GM12864 (cell line): Measurements from ENCODE around the gene TSPAN11.

ENCODE experiments used
- DNase-seq: peaks from one replicate; pipeline ENCODE4 v3.0.0-alpha.2; 2011; ENCODE audit warnings: low read depth
- H3K4me3 ChIP-seq: 2 replicates; pipeline ENCODE4 v1.5.1; 2011; ENCODE audit warnings: mild to moderate bottlenecking, low read depth, low read length, control low read depth
- CTCF ChIP-seq: IDR thresholded peaks from 2 replicates; pipeline ENCODE4 v1.5.1; 2011; ENCODE audit warnings: low read depth, mild to moderate bottlenecking, moderate library complexity, low read length, control low read depth, inconsistent platforms; ENCODE audit errors: missing control alignments

Gene TSPAN11

DNA sequence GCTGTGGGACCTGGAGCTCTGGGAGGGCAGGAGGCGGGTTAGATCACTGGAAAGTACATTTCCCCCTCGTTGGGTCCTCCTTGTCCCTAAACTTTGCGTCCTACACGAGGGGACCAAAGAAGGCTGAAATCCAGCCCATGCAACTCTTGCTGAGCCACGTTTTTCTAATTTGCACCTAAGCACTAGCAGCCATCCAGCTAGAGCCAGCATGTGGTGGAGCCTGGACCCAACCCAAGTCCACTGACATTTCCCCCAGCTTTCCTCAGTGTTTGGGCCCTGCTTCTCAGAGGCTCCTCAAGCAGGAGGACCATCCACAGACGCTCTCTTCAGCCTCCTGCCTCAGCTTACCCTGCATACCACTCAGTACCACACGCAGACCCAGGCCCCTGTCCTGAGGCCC lies 49.7 kb downstream of the TSPAN11 start:
- no peak for DNase-seq
- TF ChIP-seq CTCF: no peak
- H3K4me3 ChIP-seq: no peak overlapping the region

DNA sequence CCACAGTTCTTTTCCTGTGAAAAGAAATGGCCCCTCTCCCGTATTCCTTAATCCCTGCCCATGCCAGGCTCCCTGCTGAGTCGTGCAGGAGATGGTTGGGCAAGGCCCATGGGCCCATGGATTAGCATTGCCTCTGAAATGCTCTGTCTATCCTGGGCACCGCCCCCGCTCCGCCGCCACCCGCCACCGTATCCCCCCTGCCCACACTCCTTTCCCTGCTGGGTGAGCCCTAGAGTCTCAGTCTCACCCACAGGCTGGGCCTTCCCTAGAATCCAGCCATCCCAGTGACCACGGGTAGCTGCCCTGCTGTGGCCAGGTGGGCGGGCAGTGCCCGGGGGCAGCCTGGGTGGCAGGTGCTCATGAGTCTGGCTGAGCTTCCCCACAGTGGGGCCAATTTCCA lies 50.6 kb downstream of the TSPAN11 start:
- no peak for DNase-seq
- H3K4me3 ChIP-seq: no peak overlapping the region
- no peak for TF ChIP-seq CTCF

DNA sequence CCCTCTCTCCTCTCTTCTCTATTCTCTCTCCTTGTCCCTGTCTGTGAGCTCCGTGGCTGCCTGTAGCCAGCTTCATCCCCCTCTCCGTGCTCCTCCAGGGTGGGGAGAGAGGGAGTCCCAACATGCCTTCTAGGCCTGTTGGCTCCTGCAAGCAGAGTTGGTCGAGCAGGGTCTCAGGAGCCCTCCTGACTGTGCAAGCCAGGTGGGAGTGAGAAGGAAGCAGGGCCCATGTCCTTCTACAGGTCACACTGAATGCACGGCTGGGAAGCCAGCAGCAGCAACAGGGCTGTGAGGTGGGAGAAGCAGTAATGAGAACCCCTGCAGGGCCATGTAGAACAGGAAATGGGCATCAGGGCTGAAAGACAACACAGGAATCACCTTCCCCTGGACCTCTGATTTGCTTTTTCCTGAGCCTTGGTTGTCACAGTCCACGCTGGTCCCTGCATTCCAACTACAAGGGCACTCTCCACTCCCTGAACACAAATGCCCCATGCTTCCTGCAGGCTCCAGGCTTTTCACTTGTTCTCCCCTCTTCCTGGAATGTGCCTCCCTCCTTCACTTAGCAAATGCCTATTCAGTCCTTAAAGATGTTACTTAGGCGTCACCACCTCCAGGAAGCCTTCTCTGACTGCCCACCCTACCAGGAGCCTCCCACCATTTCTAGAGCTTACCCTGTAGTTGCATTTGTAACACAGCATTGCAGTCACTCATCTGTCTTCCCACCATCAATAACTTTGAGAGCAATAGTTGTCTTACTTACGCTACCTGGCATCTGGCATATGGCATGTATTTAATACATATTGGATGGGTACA lies 51.2 kb downstream of the TSPAN11 start:
- no peak overlapping the region for H3K4me3 ChIP-seq
- no peak for DNase-seq
- TF ChIP-seq CTCF: no peak

- no peak for DNase-seq
- no peak overlapping the region for H3K4me3 ChIP-seq
- TF ChIP-seq CTCF: no peak
These were observed 52.1 kb downstream of the TSPAN11 start for GRCh38 chr12:30978639-30979038.

DNA sequence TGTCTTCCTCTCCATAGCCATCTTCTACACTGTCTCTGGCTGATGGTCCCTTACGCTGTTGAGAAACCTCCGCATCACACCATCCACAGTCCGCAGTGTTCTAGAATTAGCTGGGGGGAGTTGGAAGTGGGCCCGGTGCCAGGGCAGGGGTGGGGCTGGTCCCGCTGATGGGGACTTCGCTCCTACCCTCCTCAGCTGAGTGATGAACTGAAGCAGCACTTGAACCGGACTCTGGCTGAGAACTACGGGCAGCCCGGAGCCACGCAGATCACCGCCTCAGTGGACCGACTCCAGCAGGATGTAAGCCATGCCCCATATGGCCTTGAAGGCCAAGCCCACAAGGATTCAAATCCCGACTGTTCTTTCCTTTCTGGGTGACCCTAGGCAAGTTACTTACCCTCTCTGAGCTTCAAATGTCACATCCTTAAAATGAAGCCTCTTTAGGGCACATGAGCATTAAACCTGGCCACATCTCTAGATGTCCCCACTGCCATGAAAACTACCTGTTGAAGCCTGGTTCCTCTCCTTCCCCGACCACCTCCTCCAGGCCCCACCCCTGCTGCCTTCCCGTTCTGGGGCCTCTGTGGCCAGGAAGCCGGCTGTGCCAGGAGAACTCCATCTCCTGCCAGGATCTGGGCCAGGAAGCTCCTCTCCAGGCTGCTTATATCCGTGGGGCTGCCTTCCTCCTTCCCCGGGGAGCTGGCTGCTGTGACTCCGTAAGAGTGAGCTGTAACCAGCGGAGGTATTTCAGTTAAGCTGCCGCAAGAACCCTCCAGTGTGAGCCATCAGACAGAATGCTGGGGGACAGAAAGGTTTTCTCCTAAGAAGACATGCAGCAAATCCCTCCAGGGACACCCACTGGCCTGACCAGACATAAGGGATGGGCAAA lies 53.1 kb downstream of the TSPAN11 start:
- no peak for TF ChIP-seq CTCF
- H3K4me3 ChIP-seq: no peak overlapping the region
- DNase-seq: no peak

GRCh38 chr12:30980955-30981662 lies 54.6 kb downstream of the TSPAN11 start:
- no peak for TF ChIP-seq CTCF
- DNase-seq: no peak
- H3K4me3 ChIP-seq: no peak overlapping the region
